CD14-positive monocyte (primary cell): Measurements from ENCODE around the gene TESPA1. TPM values are rescaled to one million over a fixed set of nuclear protein-coding genes. Genes with fewer than 3 reads are reported as not detected.

Experiments
- DNase-seq, 3 donors: peaks; one replicate each; pipeline ENCODE4 v3.0.0-alpha.2; 2011 to 2022
- H2AFZ ChIP-seq: 2 replicates; pipeline ENCODE4 v1.6.0; 2012; ENCODE audit warnings: mild to moderate bottlenecking, low read depth, low read length, inconsistent platforms; ENCODE audit not compliant: insufficient read depth, poor library complexity, severe bottlenecking
- H3K27ac ChIP-seq, 2 donors: 1 replicate in 1 of 2; 2 replicates in 1 of 2; pipeline ENCODE4 v1.5.1; 2012 to 2013; ENCODE audit warnings: low read length in 2 of 2, control low read depth in 1 of 2, inconsistent platforms in 1 of 2, low read depth in 1 of 2, mild to moderate bottlenecking in 1 of 2
- H3K27me3 ChIP-seq, 2 donors: one replicate each; pipeline versions ENCODE4 v1.6.0 to v1.6.1; 2011 to 2013; ENCODE audit warnings: low read length in 2 of 2; ENCODE audit not compliant: control insufficient read depth in 2 of 2, insufficient read depth in 2 of 2
- H3K36me3 ChIP-seq, 2 donors: replicated peaks in 1 of 2; 1 replicate in 1 of 2; 2 replicates in 1 of 2; pipeline versions ENCODE4 v1.5.1 to v1.6.1; 2012 to 2013; ENCODE audit warnings: low read length in 2 of 2, control low read depth in 1 of 2, inconsistent platforms in 1 of 2, mild to moderate bottlenecking in 1 of 2; ENCODE audit not compliant: insufficient read depth in 2 of 2, control insufficient read depth in 1 of 2
- H3K4me1 ChIP-seq, 2 donors: 1 replicate in 1 of 2; 2 replicates in 1 of 2; pipeline versions ENCODE4 v1.5.1 to v1.6.1; 2012 to 2013; ENCODE audit warnings: low read length in 2 of 2, control low read depth in 1 of 2, inconsistent platforms in 1 of 2, mild to moderate bottlenecking in 1 of 2, moderate library complexity in 1 of 2; ENCODE audit not compliant: insufficient read depth in 2 of 2, control insufficient read depth in 1 of 2
- H3K4me2 ChIP-seq: replicated peaks from 2 replicates; pipeline ENCODE3; 2012; ENCODE audit warnings: low read length, moderate library complexity, mild to moderate bottlenecking; ENCODE audit not compliant: poor library complexity, severe bottlenecking; ENCODE audit errors: extremely low read depth
- H3K4me3 ChIP-seq, 3 experiments: fragments of 200-600 bp in 1 of 3; sonication (generic) in 1 of 3; replicated peaks in 1 of 3; 1 replicate in 2 of 3; 2 replicates in 1 of 3; pipeline ENCODE4 v1.5.1; 2011 to 2013; ENCODE audit warnings: low read length in 3 of 3, mild to moderate bottlenecking in 3 of 3, control low read depth in 2 of 3, low read depth in 2 of 3, inconsistent platforms in 1 of 3, moderate library complexity in 1 of 3
- H3K79me2 ChIP-seq: 2 replicates; pipeline ENCODE4 v1.6.0; 2012; ENCODE audit warnings: mild to moderate bottlenecking, control low read depth, inconsistent platforms, low read length, moderate library complexity; ENCODE audit not compliant: insufficient read depth
- H3K9ac ChIP-seq: 2 replicates; pipeline ENCODE4 v1.6.0; 2017; ENCODE audit warnings: low read length, mild to moderate bottlenecking; ENCODE audit not compliant: insufficient read depth, poor library complexity, severe bottlenecking
- H3K9me3 ChIP-seq, 2 donors: replicated peaks in 1 of 2; 1 replicate in 1 of 2; 2 replicates in 1 of 2; pipeline versions ENCODE4 v1.5.1 to v1.6.1; 2012 to 2013; ENCODE audit warnings: low read length in 2 of 2, control low read depth in 1 of 2; ENCODE audit not compliant: control insufficient read depth in 1 of 2, insufficient read depth in 1 of 2
- H4K20me1 ChIP-seq: 2 replicates; pipeline ENCODE4 v1.6.0; 2012; ENCODE audit warnings: mild to moderate bottlenecking, low read length, control low read depth, moderate library complexity; ENCODE audit not compliant: insufficient read depth
- H3K27ac Mint-ChIP-seq, 7 donors: one replicate each; pipeline ENCODE4 v1.8.0; 2020; ENCODE audit warnings: mild to moderate bottlenecking in 7 of 7, mixed read lengths in 7 of 7, moderate library complexity in 6 of 7, inconsistent platforms in 2 of 7
- H3K27me3 Mint-ChIP-seq, 3 donors: one replicate each; pipeline ENCODE4 v1.8.0; 2021 to 2022; ENCODE audit warnings: low read depth in 3 of 3, mild to moderate bottlenecking in 3 of 3, mixed read lengths in 3 of 3, moderate library complexity in 3 of 3, inconsistent platforms in 1 of 3
- H3K36me3 Mint-ChIP-seq, 2 donors: one replicate each; pipeline ENCODE4 v1.8.0; 2020; ENCODE audit warnings: mixed read lengths in 2 of 2, inconsistent platforms in 1 of 2, mild to moderate bottlenecking in 1 of 2
- H3K4me1 Mint-ChIP-seq: one replicate; pipeline ENCODE4 v1.8.0; 2020; ENCODE audit warnings: mild to moderate bottlenecking, mixed read lengths
- H3K4me3 Mint-ChIP-seq, 2 donors: one replicate each; pipeline ENCODE4 v1.8.0; 2020; ENCODE audit warnings: mild to moderate bottlenecking in 2 of 2, mixed read lengths in 2 of 2, moderate library complexity in 1 of 2
- H3K9me3 Mint-ChIP-seq, 7 donors: one replicate each; pipeline ENCODE4 v1.8.0; 2020 to 2022; ENCODE audit warnings: mixed read lengths in 7 of 7, mild to moderate bottlenecking in 6 of 7, moderate library complexity in 6 of 7, inconsistent platforms in 2 of 7
- CTCF ChIP-seq: fragments of 200-600 bp; IDR thresholded peaks from one replicate; pipeline ENCODE4 v1.8.0; 2022; ENCODE audit warnings: antibody characterized with exemption, mild to moderate bottlenecking
- WGBS: methylation state at CpG from one replicate; pipeline ENCODE4 v1.1.5; 2013; ENCODE audit warnings: missing lambda C conversion rate; ENCODE audit not compliant: insufficient coverage; 5-methylcytosine and 5-hydroxymethylcytosine counted together
- intact Hi-C, 2 donors: fragments of 100-400 bp; cut with micrococcal nuclease; formaldehyde crosslinking; loops; one replicate each; pipeline versions ENCODE4 v1.15.0 to v1.15.1; 2023
- polyA plus RNA-seq, 3 donors: library from polyadenylated mRNA; depleted of rRNA in 1 of 3; unstranded in 2 of 3; stranded (reverse) in 1 of 3; fragments of 300-500 nt in 2 of 3; fragments of >200 nt in 1 of 3; fragmentation: Illumina TruSeq in 2 of 3; gene quantifications; 1 replicate in 2 of 3; 2 replicates in 1 of 3; pipeline ENCODE4 v1.2.3, GENCODE V29; 2012 to 2021

Gene TESPA1
- polyA plus RNA-seq, 3 donors = 0.23 to 0.61 (median 0.37) TPM

GRCh38 chr12:55019784-55020183 lies 35.2 kb upstream of the TESPA1 start, which contains the start of gene NEUROD4:
Gene NEUROD4 (plus strand): TSS chr12:55019974. CDS start chr12:55026440, 6,466 bp downstream.
- Histone ChIP-seq H2AFZ (no peak within 1 kb of the TSS), H3K79me2 (no peaks in the 10 kb centered on the region), H3K36me3 (no peaks in the 10 kb centered on the region), H3K27ac (no peak within 1 kb of the TSS), H3K4me1 (peaks cover 7 to 8% of the 10 kb centered on the region in 2 donors), H3K4me3 (peak within 1 kb of the TSS in 1 of 3 experiments; percentile 23), H3K9ac (no peak within 1 kb of the TSS), H4K20me1 (no peaks in the 10 kb centered on the region), H3K9me3 (no peaks in the 10 kb centered on the region), H3K27me3 (peaks cover 61 to 84% of the 10 kb centered on the region in 2 donors), H3K4me2 (peak within 1 kb of the TSS; percentile 32)
- peaks cover 10% of the 10 kb centered on the region for H3K4me1 Mint-ChIP-seq
- H3K4me3 Mint-ChIP-seq = peak within 1 kb of the TSS; percentile 51 to 88
- H3K9me3 Mint-ChIP-seq = peaks cover 0 to 4% (median 0%) of the 10 kb centered on the region in 7 donors
- peaks cover 0 to 1% of the 10 kb centered on the region in 2 donors for H3K36me3 Mint-ChIP-seq
- no peak within 1 kb of the TSS for H3K27ac Mint-ChIP-seq
- H3K27me3 Mint-ChIP-seq = peaks cover 27 to 54% (median 42%) of the 10 kb centered on the region in 3 donors
- 11% methylated on average over 8 of the region's 13 CpGs for whole genome bisulfite sequencing
- peak; percentile 33 to 53 (median 46) for DNase-seq
- TF ChIP-seq CTCF = no peak
- intact Hi-C loops = loop anchor here in 1 of 2 donors (5.0 kb wide), 1 partner anchor 33 kb away; no protein-coding TSS in a partner anchor

DNA sequence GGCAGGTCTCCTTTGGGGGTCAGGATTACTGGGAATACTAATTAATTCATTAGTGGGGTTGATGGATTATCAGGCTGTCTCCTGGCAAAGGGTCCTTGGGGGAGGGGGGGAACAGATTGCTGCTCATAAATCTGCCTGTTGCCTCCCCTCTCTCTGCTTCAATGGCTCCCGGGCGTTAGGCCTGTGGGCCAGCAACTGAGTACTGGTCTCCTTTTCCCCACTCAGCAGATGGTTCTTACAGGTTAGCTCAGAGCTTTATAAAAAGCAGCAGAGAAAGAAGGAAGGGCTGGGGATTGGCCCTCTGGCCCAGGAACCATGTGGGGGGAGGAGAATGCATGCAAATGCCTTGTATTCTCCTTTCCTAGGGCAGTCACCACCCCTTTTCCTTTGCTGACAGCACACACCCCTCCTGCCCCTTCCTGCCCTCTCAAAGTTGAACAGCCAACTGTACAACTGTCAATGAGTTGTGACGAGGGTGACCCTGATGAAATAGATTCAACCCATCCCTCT lies 32.9 kb upstream of the TESPA1 start:
- H3K4me2 ChIP-seq = no peak overlapping the region
- Mint-ChIP-seq H3K27me3 (peaks cover 30 to 46% (median 33%) of the 10 kb centered on the region in 3 donors), H3K4me3 (no peak overlapping the region), H3K27ac (peak overlapping the region in 1 of 7 donors; percentile 63), H3K9me3 (peaks cover 7 to 20% (median 11%) of the 10 kb centered on the region in 7 donors), H3K4me1 (peaks cover 10% of the 10 kb centered on the region), H3K36me3 (peaks cover 0 to 1% of the 10 kb centered on the region in 2 donors)
- no peak overlapping the region for H2AFZ ChIP-seq
- no peak for DNase-seq
- peaks cover 8% of the 10 kb centered on the region in 2 donors for H3K9me3 ChIP-seq
- H3K79me2 ChIP-seq = no peaks in the 10 kb centered on the region
- H4K20me1 ChIP-seq = no peaks in the 10 kb centered on the region
- no CpG with 5 or more reads among the region's 3 CpGs for WGBS
- no peak overlapping the region for H3K9ac ChIP-seq
- peaks cover 44 to 62% of the 10 kb centered on the region in 2 donors for H3K27me3 ChIP-seq
- intact Hi-C loops = loop anchor here in 1 of 2 donors (5.0 kb wide), 1 partner anchor 35 kb away; no protein-coding TSS in a partner anchor
- H3K36me3 ChIP-seq = no peaks in the 10 kb centered on the region
- H3K4me1 ChIP-seq = peaks cover 7 to 8% of the 10 kb centered on the region in 2 donors
- H3K27ac ChIP-seq = no peak overlapping the region
- no peak overlapping the region for H3K4me3 ChIP-seq
- no peak for TF ChIP-seq CTCF
